ENCODE results near the gene KATNB1. TPM values are rescaled to one million over a fixed set of nuclear protein-coding genes. Genes with fewer than 3 reads are reported as not detected.
A peak's percentile ranks its signal among the peaks of the same experiment; 100 is the strongest.

Gene KATNB1
- total and polyA plus RNA-seq, 8 donors: 7.8 to 17.0 (median 11.4) TPM

- DNase-seq (peak; percentile 80 to 96 (median 86)), FAIRE-seq (no peak), ATAC-seq (peak; percentile 22 to 64 (median 26))
- no peaks in the 10 kb centered on the region for H3K36me3 ChIP-seq
- intact Hi-C loops (cut with DNase I): no loop called here
- peak within 1 kb of the TSS; percentile 26 to 61 (median 49) for H3K4me3 ChIP-seq
- H3K27me3 ChIP-seq: no peaks in the 10 kb centered on the region
- peak within 1 kb of the TSS; percentile 62 to 96 (median 86) for H3K27ac ChIP-seq
- WGBS, 2 donors: 13 to 18% methylated on average over 65 to 78 of the region's 78 CpGs
- no peak for TF ChIP-seq CTCF (IDR thresholded peaks at IDR 0.05)
- peaks cover 17 to 43% (median 26%) of the 10 kb centered on the region in 3 donors for H3K4me1 ChIP-seq
- H3K9me3 ChIP-seq: no peaks in the 10 kb centered on the region
Measured at GRCh38 chr16:57802341-57803133, 67.0 kb downstream of the KATNB1 start, which contains the start of gene KIFC3. TSS of gene KIFC3 (minus strand) at chr16:57802491. CDS start at chr16:57798243, 4,248 bp downstream.

GRCh38 chr16:57803134-57803990 lies 67.8 kb downstream of the KATNB1 start:
- H3K27me3 ChIP-seq: no peaks in the 10 kb centered on the region
- 46 to 61% methylated on average over 15 to 16 of the region's 16 CpGs for WGBS, 2 donors

GRCh38 chr16:57804111-57804837 lies 68.7 kb downstream of the KATNB1 start:
- ATAC-seq (no peak), FAIRE-seq (no peak), DNase-seq (no peak)
- Histone ChIP-seq H3K4me1 (peaks cover 21 to 58% (median 36%) of the 10 kb centered on the region in 3 donors), H3K4me3 (no peak overlapping the region), H3K9me3 (no peaks in the 10 kb centered on the region), H3K36me3 (no peaks in the 10 kb centered on the region), H3K27me3 (no peaks in the 10 kb centered on the region), H3K27ac (peak overlapping the region in 2 of 4 donors; percentile 86 to 96)
- 63 to 64% methylated on average over 5 of the region's 5 CpGs for WGBS, 2 donors
- TF ChIP-seq CTCF (IDR thresholded peaks at IDR 0.05): no peak
- intact Hi-C loops (cut with DNase I): no loop called here

More at GRCh38 chr16:57803134-57803990, 67.8 kb downstream of the KATNB1 start:
- DNase-seq (peak in 2 of 6 donors; percentile 15 to 32), ATAC-seq (no peak), FAIRE-seq (no peak)
- TF ChIP-seq CTCF (IDR thresholded peaks at IDR 0.05): no peak
- H3K9me3 ChIP-seq: no peaks in the 10 kb centered on the region
- H3K36me3 ChIP-seq: no peaks in the 10 kb centered on the region
- peaks cover 18 to 49% (median 29%) of the 10 kb centered on the region in 3 donors for H3K4me1 ChIP-seq
- peak overlapping the region; percentile 53 to 96 (median 86) for H3K27ac ChIP-seq
- H3K4me3 ChIP-seq: no peak overlapping the region
- intact Hi-C loops (cut with DNase I): no loop called here

- no peak for TF ChIP-seq CTCF (IDR thresholded peaks at IDR 0.05)
Measured at GRCh38 chr16:57805176-57805575, 69.6 kb downstream of the KATNB1 start.

More at GRCh38 chr16:57805176-57805575, 69.6 kb downstream of the KATNB1 start:
- no peak for FAIRE-seq
- DNase-seq: peak in 2 of 6 donors; percentile 21 to 31
- WGBS, 2 donors: 47 to 50% methylated on average over 6 of the region's 6 CpGs
- Histone ChIP-seq H3K4me3 (no peak overlapping the region), H3K9me3 (no peaks in the 10 kb centered on the region), H3K27me3 (no peaks in the 10 kb centered on the region), H3K4me1 (peaks cover 28 to 64% (median 43%) of the 10 kb centered on the region in 3 donors), H3K36me3 (no peaks in the 10 kb centered on the region), H3K27ac (peak overlapping the region in 1 of 4 donors; percentile 41)
- ATAC-seq: no peak
- intact Hi-C loops (cut with DNase I): no loop called here

Small RNA genes within 50 kb of the gene (microRNA-seq; reads per million reads assigned to microRNA genes)
- 0 to 0.39 reads per million in 2 donors for gene MIR6772

Other genes starting within 250 kb of the KATNB1 start
- 10 to 100 TPM in 5 of 6 donors, 1 to 10 TPM in 1; 9.2 to 24.4 (median 13.4) TPM for gene DOK4, start 249.3 kb upstream of the KATNB1 start, total RNA-seq
- 10 to 100 TPM; 16.7 to 26.4 TPM for gene DOK4, start 249.3 kb upstream of the KATNB1 start, polyA plus RNA-seq
- 1 to 10 TPM; 2.2 to 5.8 (median 2.9) TPM for gene CCDC102A, start 199.2 kb upstream of the KATNB1 start, total RNA-seq
- gene CCDC102A, start 199.2 kb upstream of the KATNB1 start, polyA plus RNA-seq: 1 to 10 TPM; 2.8 to 3.5 TPM
- under 1 TPM; 0.09 to 0.66 (median 0.23) TPM for gene ADGRG5, start 193.1 kb upstream of the KATNB1 start, total RNA-seq
- gene ADGRG5, start 193.1 kb upstream of the KATNB1 start, polyA plus RNA-seq: under 1 TPM; 0.19 to 0.38 TPM
- gene ADGRG1, start 107.1 kb upstream of the KATNB1 start, total RNA-seq: 100 to 1,000 TPM in 1 of 6 donors, 10 to 100 TPM in 5; 51.3 to 102 (median 94.0) TPM
- gene ADGRG1, start 107.1 kb upstream of the KATNB1 start, polyA plus RNA-seq: 10 to 100 TPM; 36.4 to 47.6 TPM
- gene ADGRG3, start 67.5 kb upstream of the KATNB1 start, total RNA-seq: under 1 TPM; 0.14 to 0.73 (median 0.34) TPM
- gene ADGRG3, start 67.5 kb upstream of the KATNB1 start, polyA plus RNA-seq: under 1 TPM; 0.80 to 0.84 TPM
- gene DRC7, start 41.0 kb upstream of the KATNB1 start, total RNA-seq: 1 to 10 TPM in 1 of 6 donors, under 1 TPM in 5; 0.28 to 2.4 (median 0.61) TPM
- 1 to 10 TPM; 1.5 to 2.0 TPM for gene DRC7, start 41.0 kb upstream of the KATNB1 start, polyA plus RNA-seq
- 10 to 100 TPM; 33.8 to 71.0 (median 60.5) TPM for gene KIFC3, start 66.7 kb downstream of the KATNB1 start, total RNA-seq
- gene KIFC3, start 66.7 kb downstream of the KATNB1 start, polyA plus RNA-seq: 100 to 1,000 TPM; 277 to 284 TPM
- gene CNGB1, start 235.4 kb downstream of the KATNB1 start, total RNA-seq: under 1 TPM in 3 of 6 donors, not detected in 3; 0.03 to 0.43 (median 0.16) TPM
- under 1 TPM; 0.04 to 0.05 TPM for gene CNGB1, start 235.4 kb downstream of the KATNB1 start, polyA plus RNA-seq